VCaP (cell line): Measurements from ENCODE around the gene TMEM69.

Experiments
- H3K27ac ChIP-seq: fragments of 450-650 bp; 2 replicates; pipeline ENCODE4 v1.5.1; 2017
- CTCF ChIP-seq: fragments of 450-650 bp; conservative IDR thresholded peaks from 2 replicates; pipeline ENCODE4 v1.5.1; 2017; ENCODE audit warnings: mild to moderate bottlenecking, moderate library complexity

TMEM69 gene

GRCh38 chr1:45687754-45688740 lies at the start of gene TMEM69:
TSS of gene TMEM69 (plus strand) at chr1:45688181. CDS start at chr1:45691069, 2,888 bp downstream.
- no peak for TF ChIP-seq CTCF

GRCh38 chr1:45640293-45640692 lies 47.7 kb upstream of the TMEM69 start:
- no peak for TF ChIP-seq CTCF
- H3K27ac ChIP-seq: 0 out of 2 replicates have a peak overlapping the region, but pooled peaks have one; percentile 16

More at GRCh38 chr1:45687754-45688740, at the start of gene TMEM69:
- H3K27ac ChIP-seq: peak within 1 kb of the TSS; percentile 96

GRCh38 chr1:45643321-45643720 lies 44.7 kb upstream of the TMEM69 start:
- TF ChIP-seq CTCF: no peak

GRCh38 chr1:45643978-45644377 lies 44.0 kb upstream of the TMEM69 start:
- peak; percentile 75 for TF ChIP-seq CTCF
- peak overlapping the region; percentile 82 for H3K27ac ChIP-seq

More at GRCh38 chr1:45643321-45643720, 44.7 kb upstream of the TMEM69 start:
- H3K27ac ChIP-seq: peak overlapping the region; percentile 82

GRCh38 chr1:45644661-45645060 lies 43.3 kb upstream of the TMEM69 start:
- no peak for TF ChIP-seq CTCF
- peak overlapping the region; percentile 82 for H3K27ac ChIP-seq

GRCh38 chr1:45647248-45648021 lies 40.5 kb upstream of the TMEM69 start:
- H3K27ac ChIP-seq: peak overlapping the region; percentile 12
- TF ChIP-seq CTCF: no peak
